A549 treated with ZK216348 at 1 μM for 4 hours (cell line): ENCODE results near the gene GEMIN8. TPM values are rescaled to one million over a fixed set of nuclear protein-coding genes. Genes with fewer than 3 reads are reported as not detected.

Experiments
- total RNA-seq: library from RNA; stranded (reverse); fragments of 200-300 nt; extraction: Qiagen RNA extraction; gene quantifications from 5 replicates; pipeline ENCODE4 v1.2.3, GENCODE V29; 2022; ENCODE audit warnings: low read depth

Gene GEMIN8
- 6.8 to 11.5 TPM (median 10.3 TPM) in 5 replicates for total RNA-seq

GRCh38 chrX:14029425-14030173 is at the start of gene GEMIN8:
TSS of gene GEMIN8 (minus strand) at chrX:14029892. CDS start at chrX:14021478, 8,414 bp downstream.

Other genes starting within 250 kb of the GEMIN8 start
- 0.04 to 0.11 TPM in 2 of 5 replicates, not detected in the others for gene GPM6B, start 212.8 kb downstream of the GEMIN8 start, total RNA-seq